GM13977 (cell line): ENCODE measurements around the gene ARHGEF19.
"Not testable (repeated sequence)": the region's sequence is repeated elsewhere in the genome, so short reads cannot be mapped to it uniquely, and the experiment has no call there.

Experiments
- DNase-seq: peaks from one replicate; pipeline ENCODE4 v3.0.0; 2012; ENCODE audit warnings: low spot score
- in situ Hi-C: fragments of 300-500 bp; cut with MboI; formaldehyde crosslinking; loops from one replicate; pipeline ENCODE4 v1.12.0; 2022; ENCODE audit warnings: low sequenced_read_pairs, low pct_unique_long_range_greater_than_20kb, mixed read lengths, inconsistent platforms; ENCODE audit not compliant: unreplicated experiment
- TF ChIP-seq, protein P1 (sequence below): IDR thresholded peaks from 2 replicates; pipeline ENCODE4 v1.5.1; 2012; ENCODE audit warnings: mild to moderate bottlenecking, control low read depth; ENCODE audit not compliant: insufficient read depth; ENCODE audit errors: extremely low read depth, missing control alignments

The ARHGEF19 gene

DNA sequence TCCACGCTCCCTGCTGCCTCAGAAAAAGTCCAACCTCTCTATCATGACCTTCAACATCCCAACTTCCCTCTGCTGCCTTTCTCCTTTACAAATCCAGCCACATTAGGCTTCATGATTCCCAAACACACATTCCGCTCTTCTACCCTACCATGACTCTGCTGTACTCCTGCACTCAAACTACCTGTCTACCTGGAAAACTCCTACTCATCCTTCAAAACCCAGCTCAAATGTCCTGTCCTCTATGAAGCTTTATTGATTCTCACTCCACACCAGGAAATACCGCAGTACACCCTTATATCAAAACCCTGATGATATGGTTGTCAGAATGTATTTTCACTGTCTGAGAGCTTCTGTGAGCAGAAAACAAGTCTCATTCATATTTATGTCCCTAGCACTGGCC is 8.9 kb downstream of the ARHGEF19 start:
- in situ Hi-C loops: no loop called here
- TF ChIP-seq, protein P1, sequence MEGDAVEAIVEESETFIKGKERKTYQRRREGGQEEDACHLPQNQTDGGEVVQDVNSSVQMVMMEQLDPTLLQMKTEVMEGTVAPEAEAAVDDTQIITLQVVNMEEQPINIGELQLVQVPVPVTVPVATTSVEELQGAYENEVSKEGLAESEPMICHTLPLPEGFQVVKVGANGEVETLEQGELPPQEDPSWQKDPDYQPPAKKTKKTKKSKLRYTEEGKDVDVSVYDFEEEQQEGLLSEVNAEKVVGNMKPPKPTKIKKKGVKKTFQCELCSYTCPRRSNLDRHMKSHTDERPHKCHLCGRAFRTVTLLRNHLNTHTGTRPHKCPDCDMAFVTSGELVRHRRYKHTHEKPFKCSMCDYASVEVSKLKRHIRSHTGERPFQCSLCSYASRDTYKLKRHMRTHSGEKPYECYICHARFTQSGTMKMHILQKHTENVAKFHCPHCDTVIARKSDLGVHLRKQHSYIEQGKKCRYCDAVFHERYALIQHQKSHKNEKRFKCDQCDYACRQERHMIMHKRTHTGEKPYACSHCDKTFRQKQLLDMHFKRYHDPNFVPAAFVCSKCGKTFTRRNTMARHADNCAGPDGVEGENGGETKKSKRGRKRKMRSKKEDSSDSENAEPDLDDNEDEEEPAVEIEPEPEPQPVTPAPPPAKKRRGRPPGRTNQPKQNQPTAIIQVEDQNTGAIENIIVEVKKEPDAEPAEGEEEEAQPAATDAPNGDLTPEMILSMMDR: no peak
- no peak for DNase-seq

DNA sequence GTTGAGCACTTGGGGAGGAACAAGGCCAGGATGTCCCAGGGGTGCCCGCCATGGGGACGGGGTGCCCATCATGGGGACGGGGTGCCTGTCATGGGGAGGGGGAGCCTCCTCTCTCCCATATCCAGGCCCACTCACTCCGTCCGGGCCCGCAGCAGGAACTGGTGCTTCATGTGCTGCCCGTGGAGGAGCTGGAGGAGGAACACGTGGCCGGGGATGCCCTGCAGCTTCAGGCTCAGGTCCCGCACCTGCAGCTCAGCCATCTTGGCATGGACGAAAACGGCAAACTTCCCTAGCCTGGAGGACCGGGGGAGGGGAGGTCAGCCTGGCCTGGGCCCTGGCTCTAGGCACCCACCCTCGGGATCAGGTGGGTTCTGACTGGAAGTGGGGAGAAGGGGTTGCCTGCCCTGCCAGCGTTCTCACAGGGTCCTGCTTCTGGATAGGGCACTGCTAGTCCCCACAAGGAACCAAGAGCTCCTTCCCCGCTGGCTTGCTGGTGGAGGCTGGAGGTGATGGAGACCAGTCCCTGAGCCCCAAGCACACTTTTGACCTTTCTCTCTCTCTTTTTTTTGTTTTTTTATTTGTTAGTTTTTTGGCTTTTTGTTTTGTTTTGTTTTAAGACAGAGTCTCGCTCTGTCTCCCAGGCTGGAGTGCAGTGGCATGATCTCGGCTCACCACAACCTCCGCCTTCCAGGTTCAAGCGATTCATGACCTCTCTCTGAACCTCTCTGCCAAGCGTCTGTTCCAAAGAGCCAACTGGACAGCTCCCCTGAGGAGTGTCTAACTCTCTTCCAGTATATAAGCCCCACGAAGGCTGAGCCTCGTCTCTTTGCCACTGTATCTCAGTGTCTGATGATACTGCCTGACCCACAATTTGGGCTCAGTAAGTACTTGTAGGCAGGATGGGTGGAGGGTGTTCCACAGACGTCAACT is 9.9 kb downstream of the ARHGEF19 start:
- DNase-seq: no peak
- in situ Hi-C loops: no loop called here
- TF ChIP-seq, protein P1: no peak

DNA sequence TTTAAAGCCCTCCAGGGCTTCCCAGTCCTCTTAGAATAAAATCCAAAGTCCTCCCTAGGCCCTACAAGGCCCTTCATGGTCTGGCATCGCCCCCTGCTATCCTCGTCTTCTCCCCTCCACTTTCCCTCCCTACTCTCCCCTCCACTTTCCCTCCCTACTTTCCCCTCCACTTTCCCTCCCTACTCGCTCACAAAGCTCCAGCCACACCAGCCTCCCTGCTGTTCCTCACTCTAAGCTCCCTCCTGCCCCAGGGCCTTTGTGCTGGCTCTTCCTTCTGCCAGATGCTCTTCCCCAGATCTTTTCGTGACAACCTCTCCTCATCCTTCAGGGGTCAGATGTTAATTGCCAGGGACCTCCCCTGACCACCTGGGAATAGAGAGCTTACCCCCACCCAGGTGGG is 12.8 kb downstream of the ARHGEF19 start:
- TF ChIP-seq, protein P1: no peak
- in situ Hi-C loops: loop anchor here (25.0 kb wide), 1 partner anchor 412 kb away; no protein-coding TSS in a partner anchor
- no peak for DNase-seq

DNA sequence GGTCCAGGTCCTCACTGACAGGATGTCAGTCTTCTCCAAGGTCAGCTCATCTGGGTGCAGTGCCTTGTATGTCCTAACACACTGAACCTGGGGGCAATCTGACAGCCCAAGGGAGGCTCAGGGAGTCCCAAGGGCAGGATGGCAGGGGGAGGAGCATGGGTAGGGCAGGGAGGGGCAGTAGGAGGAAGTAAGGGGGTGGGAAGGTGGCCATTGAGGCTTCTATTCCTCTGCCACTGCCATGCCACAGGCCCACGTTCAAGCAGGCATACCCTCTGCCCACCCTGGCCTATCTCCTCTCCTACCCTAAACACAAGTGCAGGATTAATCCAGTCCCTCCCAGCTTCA is 13.3 kb downstream of the ARHGEF19 start:
- DNase-seq: no peak
- TF ChIP-seq, protein P1: no peak
- in situ Hi-C loops: loop anchor here (25.0 kb wide), 1 partner anchor 412 kb away; no protein-coding TSS in a partner anchor

DNA sequence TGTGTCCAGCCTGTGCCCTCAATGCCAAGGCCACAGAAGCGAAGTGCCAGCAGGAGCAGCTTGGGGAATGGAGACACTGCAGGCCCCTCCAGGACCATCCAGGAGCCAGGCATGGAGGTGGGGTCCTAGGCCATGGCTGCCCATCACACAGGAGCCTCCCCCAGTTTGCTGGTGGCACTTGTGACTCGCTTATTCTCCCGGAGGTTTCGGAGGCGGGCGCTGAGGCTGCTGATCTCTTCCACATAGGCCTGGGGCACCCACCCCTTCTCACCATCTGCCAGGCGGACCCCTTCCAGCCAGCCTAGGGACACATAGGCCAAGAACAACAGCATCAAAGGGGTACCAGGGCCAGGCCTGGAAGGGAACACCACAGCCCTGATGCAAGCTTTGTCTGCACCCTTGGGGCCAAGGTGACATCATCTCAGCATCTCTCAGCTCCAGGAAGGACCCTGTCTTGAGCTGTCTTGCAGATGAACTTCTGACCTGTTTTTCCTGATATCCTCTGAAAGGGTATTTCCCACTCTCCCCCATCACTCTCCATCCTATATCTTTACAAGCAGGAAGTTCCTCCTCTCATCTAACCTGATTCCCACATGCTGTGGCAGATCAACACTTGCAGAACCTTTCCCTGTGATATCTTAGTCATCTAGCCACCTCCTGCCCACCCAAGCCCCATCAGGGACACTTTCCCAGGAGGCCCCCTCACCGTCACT is 13.9 kb downstream of the ARHGEF19 start:
- no peak for DNase-seq
- in situ Hi-C loops: loop anchor here (25.0 kb wide), 1 partner anchor 411 kb away; no protein-coding TSS in a partner anchor
- TF ChIP-seq, protein P1: no peak

DNA sequence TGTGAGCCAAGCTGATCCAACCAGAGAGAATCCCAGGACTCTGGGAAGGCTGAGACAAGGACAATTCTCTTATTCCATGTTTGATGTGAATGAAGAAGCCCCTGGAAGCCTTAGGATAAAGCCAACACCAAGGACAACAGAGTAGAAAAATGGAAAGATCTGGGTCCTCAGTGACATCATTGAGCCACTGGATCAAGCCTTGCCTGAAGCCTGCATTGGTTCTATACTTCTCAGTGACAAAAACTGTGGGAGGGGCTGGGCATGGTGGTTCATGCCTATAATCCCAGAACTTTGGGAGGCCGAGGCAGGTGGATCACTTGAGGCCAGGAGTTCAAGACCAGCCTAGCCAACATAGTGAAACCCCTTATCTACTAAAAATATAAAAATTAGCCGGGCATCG is 15.6 kb downstream of the ARHGEF19 start:
- in situ Hi-C loops: loop anchor here (25.0 kb wide), 1 partner anchor 410 kb away; no protein-coding TSS in a partner anchor

DNA sequence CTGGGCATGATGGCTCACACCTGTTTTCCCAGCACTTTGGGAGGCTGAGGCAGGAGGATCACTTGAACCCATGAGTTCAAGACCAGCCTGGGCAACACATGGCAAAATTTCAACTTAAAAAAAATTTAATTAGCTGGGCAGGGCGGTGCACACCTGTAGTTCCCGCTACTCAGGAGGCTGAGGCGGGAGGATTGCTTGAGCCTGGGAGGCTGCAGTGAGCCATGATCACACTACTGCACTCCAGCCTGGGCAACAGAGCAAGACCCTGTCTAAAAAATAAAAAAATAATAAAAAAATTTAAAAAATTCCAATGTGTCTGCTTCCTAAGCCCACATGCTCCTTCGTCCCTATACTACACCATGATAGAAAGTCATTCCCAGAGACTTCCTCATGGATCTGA is 16.3 kb downstream of the ARHGEF19 start:
- not testable (repeated sequence) for DNase-seq
- in situ Hi-C loops: loop anchor here (25.0 kb wide), 1 partner anchor 409 kb away; no protein-coding TSS in a partner anchor

More for the DNA sequence above, 15.6 kb downstream of the ARHGEF19 start:
- DNase-seq: no peak
- TF ChIP-seq, protein P1: no peak
